Measurements from ENCODE around the gene SIT1.
"Not testable (repeated sequence)": the region's sequence is repeated elsewhere in the genome, so short reads cannot be mapped to it uniquely, and the experiment has no call there.

Gene SIT1

DNA sequence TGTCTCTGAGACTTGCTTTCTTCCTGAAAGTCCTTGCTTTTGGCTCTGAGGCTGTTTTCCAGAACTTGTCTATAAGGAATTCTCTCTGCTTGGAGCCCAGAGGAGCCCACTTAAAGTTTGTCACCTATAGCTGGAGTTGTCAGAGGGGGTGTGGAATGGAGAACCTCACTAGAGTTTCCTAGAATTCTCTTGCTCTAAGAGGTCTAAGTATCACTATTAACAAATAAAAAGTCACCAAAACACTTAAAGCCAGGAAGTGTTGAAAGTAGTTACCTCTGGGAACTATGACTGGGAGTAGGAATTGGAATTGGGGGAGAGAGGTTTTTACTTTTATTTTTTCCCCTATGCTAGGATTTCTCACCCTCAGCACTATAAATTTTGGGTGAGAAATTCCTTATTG, 15.0 kb downstream of the SIT1 start:
- DNase-seq, result no peak

DNA sequence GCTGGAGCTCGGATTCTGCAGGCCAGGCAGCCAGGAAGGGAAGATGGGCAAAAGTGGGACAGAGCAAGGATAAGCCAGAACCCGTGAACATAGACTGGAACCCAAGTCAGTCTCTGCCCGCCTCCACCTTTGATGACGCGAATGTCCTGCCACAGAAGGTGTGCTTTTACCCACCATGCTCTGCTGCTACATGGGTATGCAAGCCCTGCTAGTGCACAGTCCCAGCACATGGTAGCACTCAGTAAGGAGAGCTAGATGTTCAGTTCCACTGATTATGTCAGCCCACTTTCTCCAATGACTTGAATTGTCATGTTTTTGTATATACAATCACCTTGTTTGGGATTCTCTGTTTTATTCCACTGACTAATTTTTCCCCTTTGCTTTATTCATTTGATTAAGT, 21.1 kb downstream of the SIT1 start:
- DNase-seq, result no peak

DNA sequence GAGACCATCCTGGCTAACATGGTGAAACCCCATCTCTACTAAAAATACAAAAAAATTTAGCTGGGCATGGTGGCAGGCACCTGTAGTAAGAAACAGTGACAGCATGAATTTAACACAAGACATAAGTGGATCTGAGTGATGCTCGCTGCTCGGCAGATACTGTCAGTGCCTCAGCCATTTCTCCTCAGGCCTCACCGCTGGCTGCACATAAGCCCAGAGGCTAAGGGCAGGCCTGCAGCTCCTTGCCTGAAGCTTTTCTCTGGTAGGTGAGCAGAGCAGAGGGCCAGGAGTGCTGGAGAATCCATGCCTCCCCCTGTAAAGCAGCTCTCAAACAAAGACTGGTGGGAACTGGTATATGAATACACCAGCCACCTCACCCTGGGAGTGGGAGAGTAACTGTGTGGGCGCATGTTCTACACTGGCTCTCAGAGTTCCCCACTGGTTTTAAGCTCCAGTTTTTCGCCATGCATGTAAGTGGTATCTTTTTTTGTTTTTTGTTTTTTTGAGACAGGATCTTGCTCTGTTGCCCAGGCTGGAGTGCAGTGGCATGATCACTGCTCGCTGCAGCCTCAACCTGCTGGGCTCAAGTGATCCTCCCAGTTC, 22.2 kb downstream of the SIT1 start:
- no peak for DNase-seq

DNA sequence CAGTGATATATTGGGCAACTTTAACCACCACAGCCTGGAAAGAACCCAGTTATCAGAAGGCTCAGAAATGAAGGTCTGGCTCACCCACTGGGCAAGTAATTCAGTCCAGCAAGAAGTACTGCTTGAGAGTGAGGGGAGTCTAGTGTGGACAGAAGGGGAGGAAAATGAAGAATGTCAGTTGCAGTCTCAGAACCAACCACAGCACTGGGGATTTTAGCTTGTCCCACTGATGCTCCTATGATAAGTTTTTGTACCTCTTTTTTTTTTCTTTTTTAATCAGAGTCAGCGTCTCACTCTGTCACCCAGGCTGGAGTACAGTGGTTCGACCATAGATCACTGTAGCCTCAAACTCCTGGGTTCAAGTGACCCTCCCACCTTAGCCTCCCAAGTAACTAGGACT, 23.2 kb downstream of the SIT1 start:
- DNase-seq, result no peak

DNA sequence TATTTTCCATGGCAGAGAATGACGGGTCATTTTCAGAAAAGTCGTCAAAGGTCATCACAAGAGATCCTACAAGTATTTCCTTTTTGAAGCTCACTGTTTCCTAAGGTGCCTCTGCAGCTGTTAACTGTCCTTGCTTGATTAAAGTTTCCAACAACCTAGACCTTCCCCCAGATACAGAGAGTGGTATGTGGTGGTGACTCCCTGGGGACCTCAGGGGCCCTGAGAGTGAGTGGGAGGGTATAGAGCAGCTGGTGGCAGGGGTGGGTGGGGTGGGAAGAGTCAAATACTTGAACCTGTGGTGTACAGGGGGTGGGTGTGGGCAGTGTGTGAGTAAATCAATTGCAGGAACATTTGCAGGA, 31.0 kb downstream of the SIT1 start:
- no peak for DNase-seq

DNA sequence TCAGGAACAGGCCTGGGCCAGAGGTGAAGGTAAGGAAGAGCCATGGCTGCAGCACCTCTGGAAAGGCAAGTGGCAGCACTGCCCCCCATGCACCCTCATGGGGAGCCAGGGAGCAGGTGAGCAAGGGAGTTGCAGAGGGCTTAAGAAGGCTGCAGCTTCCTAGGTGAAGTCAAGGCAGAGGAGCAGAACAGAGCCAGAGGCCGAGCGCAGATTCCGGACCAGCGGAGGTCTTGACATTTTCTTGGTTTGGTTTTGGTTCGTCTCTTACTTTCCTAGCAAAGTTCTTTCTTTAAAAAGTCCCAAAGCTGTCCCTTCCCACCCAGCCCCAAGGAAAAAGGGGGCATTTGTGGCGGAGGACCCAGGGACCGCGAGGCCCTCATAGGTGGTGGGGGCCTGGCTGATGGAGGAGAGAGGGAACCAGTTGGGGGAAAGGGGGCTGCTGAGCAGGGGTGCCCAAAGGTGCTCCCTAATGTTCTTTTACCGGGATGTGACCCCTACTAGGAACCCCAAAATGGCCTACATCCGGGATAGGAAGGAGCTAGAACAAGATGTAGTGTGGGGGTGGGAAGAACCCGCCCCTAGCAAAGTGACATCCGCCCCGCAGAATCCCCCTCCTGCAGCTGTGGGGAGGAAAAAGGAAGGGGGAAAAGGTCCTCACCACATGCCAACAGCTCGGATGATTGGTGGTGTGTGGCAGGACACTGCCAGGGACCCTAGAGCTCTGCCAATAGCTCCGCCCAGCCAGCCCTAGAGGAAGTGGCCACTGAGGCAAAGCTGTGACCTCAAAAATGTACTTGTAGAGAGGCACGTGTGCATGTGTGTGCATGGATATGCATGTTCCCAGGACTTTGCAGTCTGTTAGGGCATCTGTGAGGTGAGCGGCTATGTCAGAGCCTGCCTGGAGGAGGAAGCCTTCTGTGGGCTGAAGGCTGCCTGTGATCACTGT, 31.6 kb downstream of the SIT1 start:
- DNase-seq, result no peak

DNA sequence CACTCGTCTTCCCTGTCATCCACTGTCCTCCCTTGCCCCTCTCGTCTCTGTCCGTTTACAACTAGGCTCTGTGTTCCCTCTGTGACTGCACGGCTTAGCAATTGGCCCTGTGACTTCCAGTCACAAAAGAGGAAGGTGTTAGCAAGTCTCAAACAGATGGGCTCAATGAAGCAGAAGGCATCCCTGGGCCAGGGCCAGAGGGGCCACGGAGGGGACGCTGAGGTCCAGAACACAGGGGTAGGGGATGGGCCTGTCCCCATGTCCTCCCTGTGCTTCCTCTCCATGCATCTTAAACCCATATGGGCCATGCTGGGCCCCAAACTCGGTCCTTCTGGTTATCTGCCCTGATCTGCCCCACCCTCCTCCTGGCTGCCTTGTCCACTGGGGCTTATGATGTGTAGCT, 32.4 kb downstream of the SIT1 start, which contains the start of gene CD72:
TSS of gene CD72 (minus strand) at position 89 of the 403 bp plus-strand sequence. CDS start 110 bp downstream, outside the sequence.
- no peak for DNase-seq

DNA sequence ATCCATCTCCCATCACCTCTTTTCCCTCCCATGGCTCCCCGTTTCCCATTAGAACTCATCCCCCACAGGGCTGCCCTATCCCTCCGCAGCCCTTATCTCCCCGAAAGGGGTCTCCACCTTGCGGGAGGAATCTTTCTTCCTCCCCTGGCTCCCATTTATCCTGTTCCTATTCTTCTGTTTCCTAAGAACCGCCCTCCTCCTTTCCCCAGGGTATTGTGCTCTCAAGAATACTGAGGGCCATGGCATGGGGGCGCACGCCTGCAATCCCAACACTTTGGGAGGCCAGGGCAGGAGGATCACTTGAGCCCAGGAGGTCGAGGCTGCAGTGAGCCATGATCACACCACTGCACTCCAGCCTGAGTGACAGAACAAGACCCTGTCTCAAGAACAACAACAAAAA, 33.2 kb downstream of the SIT1 start:
- no peak for DNase-seq

DNA sequence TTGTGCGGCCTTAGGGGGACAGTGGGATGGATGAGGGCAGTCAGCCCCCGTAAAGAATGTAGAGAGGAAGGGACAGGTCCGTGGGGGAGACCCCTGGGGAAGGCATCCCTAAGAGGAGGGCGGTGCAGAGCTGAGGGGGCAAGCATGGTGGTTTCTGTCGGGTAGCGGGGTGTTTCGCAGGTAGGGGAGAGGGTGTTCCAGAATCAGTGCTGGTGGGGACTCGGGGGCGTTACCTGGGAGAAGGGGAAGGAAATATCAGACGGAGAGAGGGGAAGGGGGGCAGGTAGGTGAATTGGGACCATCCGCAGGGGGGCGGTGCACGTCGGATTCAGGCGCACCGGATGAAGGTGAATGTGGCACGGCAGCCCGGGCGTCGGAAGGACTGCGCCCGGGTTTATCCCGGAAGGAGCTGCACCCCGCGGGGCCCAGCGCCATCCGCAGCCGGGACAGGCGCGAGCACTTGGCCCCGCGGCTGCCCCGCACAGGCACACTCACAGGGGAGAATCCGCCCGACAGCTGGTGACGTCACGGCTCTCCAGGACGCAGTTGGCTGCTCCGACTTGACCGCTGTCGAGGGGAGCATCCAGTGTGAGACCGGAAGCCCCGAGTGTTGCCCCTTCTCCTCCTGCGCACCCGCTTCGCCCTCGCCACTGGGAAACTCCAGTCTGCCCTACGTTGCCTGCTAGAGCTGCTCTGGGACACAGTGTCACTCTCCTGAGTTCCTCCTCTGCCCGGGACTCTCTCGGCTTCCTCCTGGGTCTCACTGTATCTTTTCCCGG, 33.9 kb downstream of the SIT1 start:
- no peak for DNase-seq

DNA sequence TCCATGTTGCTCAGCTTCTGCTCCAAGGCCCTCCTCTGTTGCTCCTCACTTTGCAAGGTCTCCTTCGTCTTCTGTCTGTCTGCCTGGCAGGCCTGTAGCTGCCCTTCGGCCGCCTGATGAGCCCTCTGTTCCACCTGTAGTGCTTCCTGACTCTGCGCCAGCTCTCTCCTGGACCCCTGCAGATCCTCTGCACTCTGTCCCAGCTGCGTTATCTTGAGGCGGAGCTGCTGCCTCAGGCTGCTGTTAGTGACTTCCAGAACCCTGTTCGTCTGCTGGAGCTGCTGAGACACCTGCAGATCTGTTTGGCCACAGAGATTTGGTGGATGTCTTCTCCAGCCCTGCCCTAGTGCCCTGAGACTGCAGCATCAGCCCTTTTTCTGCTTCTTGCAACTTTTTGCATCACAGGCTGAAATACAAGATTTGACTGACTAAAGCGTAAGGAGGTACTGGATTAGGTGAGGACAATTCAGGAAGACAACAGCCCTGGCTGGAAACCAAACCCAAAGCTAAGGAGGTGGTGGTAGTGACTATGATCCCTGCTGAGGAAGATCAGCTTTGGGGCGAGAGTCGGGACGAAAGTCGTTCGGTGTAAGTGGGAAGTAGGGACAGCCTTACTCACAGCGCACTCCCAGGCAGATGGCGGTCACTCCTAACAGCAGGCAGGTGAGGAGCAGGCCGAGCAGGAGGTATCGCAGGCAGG, 34.6 kb downstream of the SIT1 start:
- DNase-seq, result no peak

DNA sequence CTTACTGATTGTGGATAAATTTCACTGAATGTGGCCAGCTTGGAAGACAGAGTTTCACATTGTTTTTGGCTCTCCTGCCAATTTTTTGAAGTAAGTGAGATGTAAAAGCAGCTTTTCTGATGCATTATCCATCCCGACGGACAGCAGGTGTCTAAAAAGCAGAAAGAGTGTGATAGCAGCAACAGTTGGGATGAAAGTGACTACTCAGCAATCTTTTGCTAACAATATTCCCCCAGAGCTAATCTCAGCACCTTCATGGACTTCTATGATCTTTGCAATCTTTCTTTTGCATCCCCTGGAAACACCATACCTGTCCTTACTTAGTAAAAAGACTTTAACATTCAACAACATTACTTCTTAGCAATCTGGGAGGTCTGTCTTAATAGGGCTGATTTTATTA, 37.9 kb downstream of the SIT1 start:
- no peak for DNase-seq

DNA sequence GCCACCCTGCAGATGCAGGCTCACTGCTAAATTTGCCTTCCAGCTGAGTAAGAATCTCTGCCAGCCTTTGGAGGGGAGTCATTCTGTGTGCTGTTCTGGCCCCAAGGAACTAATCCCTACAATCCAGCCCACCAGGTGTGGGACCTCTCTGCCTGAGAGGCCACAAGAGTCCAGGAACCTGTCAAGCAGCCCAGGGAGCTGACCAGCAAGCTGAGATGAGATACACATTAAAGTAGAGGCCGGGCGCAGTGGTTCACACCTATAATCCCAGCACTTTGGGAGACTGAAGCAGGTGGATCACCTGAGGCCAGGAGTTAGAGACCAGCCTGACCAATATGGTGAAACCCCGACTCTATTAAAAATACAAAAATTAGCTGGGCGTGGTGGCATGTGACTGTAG, 38.7 kb downstream of the SIT1 start:
- not testable (repeated sequence) for DNase-seq

DNA sequence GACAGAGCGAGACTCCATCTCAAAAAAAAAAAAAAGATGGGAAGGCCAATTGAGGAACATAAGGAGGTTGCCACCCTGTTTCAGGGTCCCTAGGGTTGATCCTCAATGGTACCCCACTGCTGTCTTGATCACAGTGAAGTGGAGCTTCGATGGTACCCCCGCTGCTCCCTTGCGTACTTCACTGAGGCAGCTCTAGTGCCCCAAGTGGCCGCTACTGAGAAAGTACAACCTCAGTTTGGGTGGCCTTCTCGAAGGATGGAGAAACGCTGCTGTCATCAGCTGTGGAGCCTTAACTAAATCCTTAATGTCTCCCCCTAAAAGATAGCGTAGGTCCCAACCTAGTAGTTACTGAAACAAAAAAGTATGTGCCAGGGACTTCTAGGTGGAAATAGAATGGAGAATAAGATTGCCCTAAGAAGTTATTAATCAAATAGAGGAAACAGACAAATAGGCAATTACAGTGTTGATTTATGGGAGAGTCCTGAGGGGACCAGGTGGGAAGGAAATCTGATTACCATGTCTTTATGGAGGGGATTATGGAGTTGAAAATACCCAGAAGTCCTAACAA, 39.4 kb downstream of the SIT1 start:
- DNase-seq, result no peak

DNA sequence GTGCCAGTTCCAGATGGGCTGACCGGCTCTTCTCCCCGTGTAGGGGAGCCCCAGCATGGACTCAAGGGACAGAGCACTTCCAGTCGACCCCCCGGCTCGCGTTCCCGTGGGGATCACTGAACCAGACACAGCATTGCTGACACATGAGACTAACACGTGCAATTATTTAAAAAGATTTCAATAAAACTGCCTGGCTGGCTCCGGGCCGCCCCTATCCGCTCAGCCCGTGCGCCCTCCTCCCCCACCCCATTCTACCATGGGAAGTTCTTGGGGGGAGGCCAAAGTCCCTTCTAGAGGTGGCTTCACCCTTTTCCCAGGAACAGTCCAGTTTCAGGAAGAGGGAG, 40.9 kb downstream of the SIT1 start:
- no peak for DNase-seq

DNA sequence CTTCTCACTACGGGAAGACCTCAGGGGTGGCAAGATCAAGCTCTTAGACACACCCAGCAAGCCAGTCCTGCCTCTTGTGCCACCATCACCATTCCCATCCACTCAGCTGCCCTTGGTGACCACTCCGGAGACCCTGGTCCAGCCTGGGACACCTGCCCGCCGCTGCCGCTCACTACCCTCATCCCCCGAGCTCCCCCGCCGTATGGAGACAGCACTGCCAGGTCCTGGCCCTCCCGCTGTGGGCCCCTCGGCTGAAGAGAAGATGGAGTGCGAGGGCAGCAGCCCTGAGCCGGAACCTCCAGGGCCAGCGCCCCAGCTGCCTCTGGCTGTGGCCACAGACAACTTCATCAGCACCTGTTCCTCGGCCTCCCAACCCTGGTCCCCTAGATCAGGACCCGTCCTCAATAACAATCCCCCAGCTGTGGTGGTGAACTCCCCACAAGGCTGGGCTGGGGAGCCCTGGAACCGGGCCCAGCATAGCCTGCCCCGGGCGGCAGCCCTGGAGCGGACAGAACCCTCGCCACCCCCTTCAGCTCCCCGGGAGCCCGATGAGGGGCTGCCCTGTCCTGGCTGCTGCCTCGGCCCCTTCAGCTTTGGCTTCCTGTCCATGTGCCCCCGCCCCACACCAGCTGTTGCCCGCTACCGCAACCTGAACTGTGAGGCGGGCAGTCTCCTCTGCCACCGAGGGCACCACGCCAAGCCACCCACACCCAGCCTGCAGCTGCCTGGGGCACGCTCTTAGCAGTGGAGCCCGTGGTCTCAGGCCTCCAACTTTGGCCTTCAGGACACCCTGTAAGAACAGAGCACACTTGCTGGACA, 41.5 kb downstream of the SIT1 start:
- no peak for DNase-seq

DNA sequence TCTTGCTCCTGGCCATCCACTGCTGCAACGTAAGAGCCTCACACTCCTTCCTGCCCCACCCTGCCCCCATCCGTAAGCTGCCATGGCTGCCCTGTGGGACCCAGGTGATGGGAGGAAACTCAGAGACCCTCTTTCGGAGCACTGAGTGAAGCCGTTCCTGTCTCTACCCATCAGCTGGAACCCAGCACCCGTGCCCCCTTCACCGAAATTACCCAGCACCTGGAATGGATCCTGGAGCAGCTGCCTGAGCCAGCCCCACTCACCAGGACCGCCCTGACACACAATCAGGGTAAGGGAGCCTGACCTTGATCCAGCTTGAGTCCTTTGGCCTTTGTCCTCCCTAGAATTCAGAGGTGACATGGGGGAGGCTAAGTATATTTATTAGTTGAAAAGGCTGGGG, 42.5 kb downstream of the SIT1 start:
- no peak for DNase-seq

DNA sequence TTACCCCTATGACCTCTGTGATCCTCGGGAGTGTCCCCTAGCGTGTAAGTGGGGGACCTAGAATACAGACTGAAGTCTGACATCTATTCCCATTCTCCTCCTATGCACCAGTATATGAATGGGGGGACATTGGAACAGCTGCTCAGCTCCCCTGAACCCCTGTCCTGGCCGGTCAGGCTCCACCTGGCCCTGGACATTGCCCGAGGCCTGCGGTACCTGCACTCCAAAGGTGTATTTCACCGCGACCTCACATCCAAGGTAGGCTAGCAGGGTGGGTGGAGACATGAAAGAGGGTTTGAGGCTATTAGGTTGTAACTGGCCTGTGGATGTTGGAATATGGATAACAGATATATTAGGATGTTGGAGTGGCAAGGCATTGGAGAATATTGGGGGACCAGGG, 44.0 kb downstream of the SIT1 start:
- no peak for DNase-seq

DNA sequence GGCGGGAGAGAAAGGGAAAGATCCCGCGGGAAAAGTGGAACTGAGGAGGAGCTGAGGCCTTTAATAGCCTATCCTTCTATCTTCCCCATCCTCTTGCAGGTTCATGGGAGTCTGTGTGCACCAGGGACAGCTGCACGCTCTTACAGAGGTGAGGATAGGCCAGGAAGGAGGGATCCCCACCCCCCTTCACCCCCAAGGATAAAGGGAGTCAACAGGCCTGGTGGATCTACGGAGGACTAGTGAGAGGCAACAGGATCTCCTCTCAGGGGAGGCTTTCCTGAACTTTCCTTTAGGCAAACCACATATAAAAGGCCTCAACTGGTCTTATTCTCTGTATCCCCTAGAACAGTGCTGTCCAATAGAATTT, 44.6 kb downstream of the SIT1 start:
- DNase-seq, result no peak

DNA sequence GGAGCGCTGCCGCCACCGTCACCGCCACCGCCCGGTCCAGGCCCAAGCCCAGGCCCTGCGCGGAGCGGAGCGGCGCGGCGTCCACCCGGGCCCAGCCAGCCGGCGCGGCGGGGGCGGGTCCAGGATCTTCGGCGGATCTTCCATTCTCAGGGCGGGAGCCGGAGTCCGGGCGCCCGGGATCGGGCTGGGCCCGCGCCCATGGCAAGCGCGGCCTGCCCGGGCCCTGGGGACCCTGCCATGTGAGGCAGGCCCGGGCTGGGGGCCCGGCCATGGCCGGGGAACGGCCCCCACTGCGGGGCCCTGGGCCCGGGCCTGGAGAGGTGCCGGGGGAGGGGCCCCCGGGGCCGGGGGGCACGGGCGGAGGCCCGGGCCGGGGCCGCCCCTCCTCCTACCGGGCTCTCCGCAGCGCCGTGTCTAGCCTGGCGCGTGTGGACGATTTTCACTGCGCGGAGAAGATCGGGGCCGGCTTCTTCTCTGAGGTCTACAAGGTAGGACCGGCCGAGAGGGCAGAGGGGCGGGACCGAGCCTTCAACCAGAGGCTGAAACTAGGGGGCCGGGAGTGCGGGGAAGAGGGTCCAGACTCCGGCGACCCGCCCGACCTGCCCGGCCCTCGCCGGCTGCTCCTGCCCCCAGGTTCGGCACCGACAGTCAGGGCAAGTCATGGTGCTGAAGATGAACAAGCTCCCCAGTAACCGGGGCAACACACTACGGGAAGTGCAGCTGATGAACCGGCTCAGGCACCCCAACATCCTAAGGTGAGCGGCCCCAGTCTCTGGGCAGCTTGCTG, 45.2 kb downstream of the SIT1 start:
- no peak for DNase-seq

DNA sequence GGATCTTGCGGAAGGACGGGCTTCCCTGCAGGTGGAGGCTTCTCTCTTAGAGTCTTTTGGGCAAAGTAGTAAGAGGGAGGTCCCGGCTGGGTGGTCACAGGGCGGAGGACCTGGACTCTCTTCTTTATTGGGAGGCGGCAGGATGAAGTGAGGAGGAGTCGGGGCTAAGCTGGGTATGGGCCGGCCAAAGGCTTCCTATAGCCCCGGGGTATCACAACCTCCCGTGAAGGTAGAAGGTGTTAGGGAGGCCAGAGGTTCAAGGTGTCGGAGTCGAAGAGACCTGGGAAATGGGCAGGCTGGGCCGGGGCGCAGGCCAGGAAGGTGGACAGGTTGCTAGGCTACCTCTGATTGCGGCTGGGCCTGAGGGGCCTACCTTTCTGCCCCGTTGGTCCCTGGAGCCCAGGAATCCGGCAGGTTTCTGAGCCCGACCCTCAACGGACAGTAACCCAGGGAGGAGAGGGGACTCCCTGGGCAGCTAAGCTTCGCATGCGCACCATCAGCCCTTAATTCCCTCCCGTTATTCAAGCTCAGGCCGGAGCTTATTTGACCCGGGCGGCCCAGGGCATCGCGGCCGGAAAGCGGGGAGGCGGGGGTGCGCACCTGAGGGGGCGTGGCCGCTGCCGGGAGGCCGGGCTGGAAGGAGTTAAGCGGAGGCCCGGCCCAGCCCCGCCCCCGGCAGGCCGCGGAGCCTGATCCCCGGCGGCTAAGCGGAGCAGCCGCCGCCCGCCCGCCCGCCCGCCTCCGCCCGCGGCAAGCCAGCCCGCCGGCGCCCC, 46.0 kb downstream of the SIT1 start, which contains the start of gene TESK1:
TSS of gene TESK1 (plus strand) at position 685 of the 773 bp plus-strand sequence. CDS start 358 bp downstream, outside the sequence.
- DNase-seq, result no peak

Measured in NCI-H187 treated with DMSO at 0.1 percent for 48 hours (cell line).